ENCODE results near the gene GID8.

The GID8 gene

DNA sequence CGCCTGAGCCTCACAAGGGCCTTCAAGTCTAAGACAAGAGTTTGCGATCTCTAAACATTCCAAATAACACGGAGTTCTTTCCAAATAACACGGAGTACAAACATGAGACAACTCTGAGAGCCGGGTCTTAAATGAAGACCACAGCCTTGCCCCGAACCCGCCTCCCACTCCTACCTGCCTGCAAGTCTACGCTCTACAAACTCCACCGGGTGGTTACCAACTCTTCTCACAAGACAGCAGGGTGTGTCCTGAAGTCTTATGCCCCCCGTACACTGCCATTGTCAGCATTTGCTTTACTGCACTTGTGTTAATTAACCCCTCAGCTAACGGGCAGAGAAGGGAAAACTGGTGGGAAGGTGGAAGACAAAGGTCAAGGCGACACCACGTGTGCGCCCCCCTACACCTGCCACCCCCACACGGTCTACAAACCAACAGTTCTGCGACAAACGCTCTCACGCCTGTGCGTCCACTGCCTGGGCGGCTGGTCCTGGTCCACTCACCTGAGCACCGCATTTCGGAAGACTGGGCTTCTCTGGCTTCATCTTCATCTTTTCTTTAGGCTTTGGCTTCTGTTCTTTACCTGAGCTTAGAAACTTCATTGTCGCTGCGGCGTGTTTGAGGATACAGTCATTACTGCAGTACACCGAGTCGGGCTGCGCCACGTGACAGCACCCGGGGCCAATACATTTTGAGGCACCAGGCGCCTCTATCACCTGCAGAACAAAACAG, 31.1 kb upstream of the GID8 start:
- DNase-seq (ENCODE audit: low read depth, low spot score): no peak
- TF ChIP-seq, protein P1, sequence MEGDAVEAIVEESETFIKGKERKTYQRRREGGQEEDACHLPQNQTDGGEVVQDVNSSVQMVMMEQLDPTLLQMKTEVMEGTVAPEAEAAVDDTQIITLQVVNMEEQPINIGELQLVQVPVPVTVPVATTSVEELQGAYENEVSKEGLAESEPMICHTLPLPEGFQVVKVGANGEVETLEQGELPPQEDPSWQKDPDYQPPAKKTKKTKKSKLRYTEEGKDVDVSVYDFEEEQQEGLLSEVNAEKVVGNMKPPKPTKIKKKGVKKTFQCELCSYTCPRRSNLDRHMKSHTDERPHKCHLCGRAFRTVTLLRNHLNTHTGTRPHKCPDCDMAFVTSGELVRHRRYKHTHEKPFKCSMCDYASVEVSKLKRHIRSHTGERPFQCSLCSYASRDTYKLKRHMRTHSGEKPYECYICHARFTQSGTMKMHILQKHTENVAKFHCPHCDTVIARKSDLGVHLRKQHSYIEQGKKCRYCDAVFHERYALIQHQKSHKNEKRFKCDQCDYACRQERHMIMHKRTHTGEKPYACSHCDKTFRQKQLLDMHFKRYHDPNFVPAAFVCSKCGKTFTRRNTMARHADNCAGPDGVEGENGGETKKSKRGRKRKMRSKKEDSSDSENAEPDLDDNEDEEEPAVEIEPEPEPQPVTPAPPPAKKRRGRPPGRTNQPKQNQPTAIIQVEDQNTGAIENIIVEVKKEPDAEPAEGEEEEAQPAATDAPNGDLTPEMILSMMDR (IDR thresholded peaks at IDR 0.05; ENCODE audit: insufficient read depth, low read length, missing control alignments): no peak
- ChIA-PET POLR2A (no interaction called here), CTCF (interaction anchor here (0.6 to 4.1 kb wide), 7 partner anchors 7 to 20 kb away, joined by 3 to 38 read pairs (median 10); partner anchors contain the start of gene DIDO1)
- no peak overlapping the region for H3K4me3 ChIP-seq (ENCODE audit: low read depth, low read length)

DNA sequence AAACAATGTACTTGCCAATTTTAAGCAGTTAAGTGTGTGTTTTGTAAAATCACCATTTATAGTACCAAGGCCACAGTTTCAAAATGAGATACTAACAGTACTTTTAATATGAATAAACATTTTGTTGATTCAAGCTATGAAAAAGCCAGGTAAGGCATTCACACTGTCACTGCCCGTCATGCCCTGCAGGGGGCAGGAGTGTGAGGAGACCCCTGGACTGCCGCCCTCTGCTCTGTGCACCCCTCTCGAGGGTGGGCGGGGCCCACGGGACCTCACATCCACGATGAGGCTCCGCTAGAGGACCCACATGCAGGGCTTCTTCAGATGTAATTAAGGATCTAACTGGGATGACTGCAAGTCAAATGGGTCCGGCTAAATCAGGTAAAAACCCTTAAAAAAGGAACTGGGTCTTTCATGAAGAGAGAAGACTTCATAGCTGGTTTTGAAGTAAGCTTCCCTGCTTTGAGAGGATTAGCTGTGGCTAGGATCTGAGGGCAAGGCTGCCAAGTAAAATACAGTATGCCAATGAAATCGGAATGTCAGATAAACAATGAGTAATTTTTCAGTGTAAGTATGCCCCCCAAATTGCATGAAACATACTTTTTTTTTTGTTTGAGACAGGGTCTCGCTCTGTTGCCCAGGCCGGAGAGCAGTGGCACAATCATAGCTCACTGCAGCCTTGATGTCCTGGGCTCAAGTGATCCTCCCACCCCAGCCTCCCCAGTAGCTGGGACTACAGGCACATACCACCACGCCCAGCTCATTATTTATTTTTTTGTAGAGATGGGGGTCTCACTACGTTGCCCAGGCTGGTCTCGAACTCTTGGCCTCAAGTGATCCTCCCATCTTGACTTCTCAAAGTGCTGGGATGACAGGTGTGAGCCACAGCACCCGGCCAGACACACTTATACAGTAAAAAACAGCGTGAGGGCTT, 30.3 kb upstream of the GID8 start:
- no peak for DNase-seq (ENCODE audit: low read depth, low spot score)
- no peak overlapping the region for H3K4me3 ChIP-seq (ENCODE audit: low read depth, low read length)
- TF ChIP-seq, protein P1 (IDR thresholded peaks at IDR 0.05; ENCODE audit: insufficient read depth, low read length, missing control alignments): peak; percentile 38
- POLR2A ChIA-PET: interaction anchor here (0.7 kb wide), 1 partner anchor 46 kb away, joined by 3 read pairs; no protein-coding TSS in a partner anchor
- CTCF ChIA-PET: interaction anchor here (0.6 to 4.1 kb wide), 9 partner anchors 8 to 101 kb away, joined by 3 to 38 read pairs (median 6); partner anchors contain the start of gene DIDO1

DNA sequence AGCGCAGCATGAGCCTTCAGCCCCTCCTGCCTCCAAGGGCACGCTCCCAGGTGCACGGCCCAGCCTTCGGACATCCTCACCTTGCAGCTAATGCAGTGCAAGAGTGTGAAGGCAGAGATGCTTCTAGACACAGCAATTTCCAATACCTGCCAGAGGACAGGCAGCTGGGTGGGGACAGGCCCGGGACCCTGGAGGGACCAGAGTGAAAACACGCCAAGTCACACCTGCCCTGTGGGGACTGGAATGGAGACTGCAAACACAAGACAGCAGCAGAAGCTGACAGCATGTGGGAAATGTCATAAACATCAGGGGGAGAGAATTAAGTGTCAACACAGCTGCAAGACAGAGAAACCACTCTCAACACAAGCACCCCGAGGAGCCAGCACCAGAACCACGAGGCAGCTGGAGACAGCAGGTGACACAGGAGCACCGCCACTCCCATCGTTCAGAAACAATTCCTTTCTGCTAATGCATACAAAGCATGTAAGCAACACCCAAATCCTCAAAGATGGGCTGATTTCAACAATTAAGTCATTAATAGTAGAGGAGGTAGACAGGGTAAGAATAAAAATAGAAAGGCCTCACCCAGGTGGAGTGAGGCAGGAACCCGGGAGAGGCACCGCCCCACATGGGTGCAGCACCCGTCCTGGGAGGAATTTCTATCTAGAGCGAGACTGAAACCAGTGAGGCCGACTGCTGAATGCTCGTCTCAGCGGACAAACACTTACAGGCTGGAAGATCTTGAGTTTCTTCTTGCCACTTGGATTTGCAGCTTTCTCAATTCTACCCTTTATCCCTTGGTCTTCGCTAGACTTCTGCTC, 28.8 kb upstream of the GID8 start:
- no peak overlapping the region for H3K4me3 ChIP-seq (ENCODE audit: low read depth, low read length)
- ChIA-PET CTCF (interaction anchor here (1.0 to 4.1 kb wide), 5 partner anchors 8 to 100 kb away, joined by 3 to 38 read pairs (median 26); partner anchors contain the start of gene DIDO1), POLR2A (no interaction called here)
- DNase-seq (ENCODE audit: low read depth, low spot score): no peak
- TF ChIP-seq, protein P1 (IDR thresholded peaks at IDR 0.05; ENCODE audit: insufficient read depth, low read length, missing control alignments): no peak

DNA sequence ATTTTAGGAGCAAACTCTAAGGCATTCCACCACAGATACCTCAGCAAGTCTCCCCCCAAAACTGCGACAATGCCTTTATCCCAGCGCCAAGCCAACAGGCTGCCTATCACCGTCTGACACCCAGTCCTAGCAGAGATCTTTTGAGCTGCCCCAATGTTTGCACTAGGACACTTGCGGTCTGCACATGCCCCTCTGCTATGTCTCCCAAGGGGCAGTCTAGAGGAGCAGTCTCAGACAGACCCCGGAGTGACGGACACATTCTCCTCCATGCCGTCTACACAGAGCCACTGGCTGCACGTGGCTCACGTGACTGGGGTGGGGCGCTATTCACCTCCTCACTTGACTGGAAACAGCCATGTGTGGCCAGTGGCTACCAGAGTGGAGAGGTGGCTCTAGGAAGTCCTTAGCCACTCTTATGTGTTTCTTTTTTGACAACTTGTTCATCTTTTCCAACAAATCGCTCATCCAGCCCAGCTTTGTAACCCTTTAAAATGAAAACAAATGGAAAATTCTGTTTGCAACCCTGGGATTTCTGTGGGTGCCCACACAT, 27.7 kb upstream of the GID8 start:
- no peak for DNase-seq (ENCODE audit: low read depth, low spot score)
- no peak overlapping the region for H3K4me3 ChIP-seq (ENCODE audit: low read depth, low read length)
- ChIA-PET POLR2A (no interaction called here), CTCF (interaction anchor here (1.1 to 4.1 kb wide), 4 partner anchors 10 to 98 kb away, joined by 3 to 38 read pairs (median 18); partner anchors contain the start of gene DIDO1)
- TF ChIP-seq, protein P1 (IDR thresholded peaks at IDR 0.05; ENCODE audit: insufficient read depth, low read length, missing control alignments): no peak

DNA sequence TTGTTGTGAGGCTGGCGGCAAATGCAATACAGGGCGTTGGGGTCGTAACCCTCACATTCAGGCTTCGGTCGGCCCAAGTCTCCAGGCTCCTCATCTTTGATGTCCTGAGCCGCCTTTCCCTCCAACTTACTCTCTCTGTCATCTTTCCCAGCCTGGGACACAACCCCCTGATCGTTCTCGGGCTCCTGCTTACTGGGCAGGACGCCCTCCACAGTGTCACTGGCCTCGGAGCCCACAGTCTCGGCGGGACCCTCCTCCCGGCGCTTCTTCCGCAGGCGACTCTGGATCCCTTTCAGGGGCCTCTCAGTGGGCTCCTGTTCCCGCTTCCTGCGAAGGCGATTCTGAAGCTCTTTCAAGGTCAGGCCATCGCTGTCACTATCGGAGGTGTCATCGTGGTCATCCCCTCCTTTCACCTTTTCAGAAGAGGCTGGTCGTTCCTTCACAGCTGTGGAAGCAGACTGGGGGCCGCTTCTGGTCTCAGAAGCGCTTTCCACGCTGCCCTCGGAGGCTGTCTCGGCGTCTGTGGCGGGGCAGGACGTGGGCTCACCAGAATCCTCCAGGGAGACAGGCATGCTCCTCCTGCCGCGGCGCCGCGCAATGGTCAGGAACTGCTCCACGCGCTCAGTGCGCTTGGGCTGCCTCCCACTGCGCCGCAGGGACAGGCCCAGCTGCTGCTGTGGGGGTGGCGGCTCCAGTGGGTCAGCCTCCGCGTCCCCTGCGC, 27.0 kb upstream of the GID8 start:
- CTCF ChIA-PET: interaction anchor here (0.7 to 11.8 kb wide), 7 partner anchors 10 to 98 kb away, joined by 3 to 189 read pairs (median 6); partner anchors contain the start of gene DIDO1
- no peak for DNase-seq (ENCODE audit: low read depth, low spot score)
- TF ChIP-seq, protein P1 (IDR thresholded peaks at IDR 0.05; ENCODE audit: insufficient read depth, low read length, missing control alignments): no peak
- POLR2A ChIA-PET: no interaction called here
- no peak overlapping the region for H3K4me3 ChIP-seq (ENCODE audit: low read depth, low read length)
